HG03460 (cell line): ENCODE results near the gene VAMP5.

Experiments
- ATAC-seq: cut with Tn5 transposase; IDR thresholded peaks from one replicate; pipeline ENCODE4 v1.9.1; 2021; ENCODE audit not compliant: unreplicated experiment

The VAMP5 gene

GRCh38 chr2:85623991-85624390 lies 39.8 kb downstream of the VAMP5 start:
- no peak for ATAC-seq

DNA sequence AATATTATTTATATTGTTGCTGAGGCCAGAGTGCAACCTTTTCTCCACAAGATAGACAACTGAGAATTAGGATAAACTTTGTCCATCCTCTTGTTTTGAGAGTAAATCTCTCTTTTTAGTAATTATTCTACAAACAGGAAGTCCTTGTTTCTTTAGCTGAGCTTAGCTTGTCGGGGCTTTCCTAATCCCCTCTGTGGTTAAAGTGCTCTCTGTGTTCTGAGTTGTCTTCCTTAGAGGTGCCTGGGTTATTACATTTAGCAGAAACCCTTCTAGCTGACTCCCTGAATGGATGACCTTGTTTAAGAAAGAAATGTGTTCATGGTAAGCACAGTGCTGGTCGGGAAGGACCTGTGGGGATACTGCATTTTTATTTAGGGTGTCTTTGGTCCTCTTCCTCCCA lies 44.4 kb downstream of the VAMP5 start:
- ATAC-seq, result no peak

GRCh38 chr2:85631316-85631715 lies 47.1 kb downstream of the VAMP5 start:
- no peak for ATAC-seq

GRCh38 chr2:85635011-85635410 lies 50.8 kb downstream of the VAMP5 start:
- ATAC-seq, result no peak

- no peak for ATAC-seq
These were observed 51.4 kb downstream of the VAMP5 start for GRCh38 chr2:85635636-85636035.

DNA sequence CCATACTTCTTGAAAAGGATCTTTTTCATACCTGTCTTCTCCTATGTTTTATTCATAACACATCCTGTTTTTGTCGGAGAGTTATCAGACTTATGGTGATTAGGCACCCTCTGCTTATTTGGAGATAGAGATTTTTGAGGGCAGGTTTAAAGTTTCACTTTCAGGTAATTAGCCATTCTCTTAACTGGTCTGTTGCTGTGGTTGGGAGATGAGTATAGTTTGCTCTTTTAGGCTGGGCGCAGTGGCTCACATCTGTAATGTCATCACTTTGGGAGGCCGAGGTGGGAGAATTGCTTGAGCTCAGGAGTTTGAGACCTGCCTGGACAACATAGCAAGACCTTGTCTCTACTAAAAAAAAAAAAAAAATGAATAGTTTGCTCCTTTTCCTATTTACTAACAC lies 58.5 kb downstream of the VAMP5 start:
- peak; percentile 88 for ATAC-seq
